ENCODE data around the gene TOMM6.

DNA sequence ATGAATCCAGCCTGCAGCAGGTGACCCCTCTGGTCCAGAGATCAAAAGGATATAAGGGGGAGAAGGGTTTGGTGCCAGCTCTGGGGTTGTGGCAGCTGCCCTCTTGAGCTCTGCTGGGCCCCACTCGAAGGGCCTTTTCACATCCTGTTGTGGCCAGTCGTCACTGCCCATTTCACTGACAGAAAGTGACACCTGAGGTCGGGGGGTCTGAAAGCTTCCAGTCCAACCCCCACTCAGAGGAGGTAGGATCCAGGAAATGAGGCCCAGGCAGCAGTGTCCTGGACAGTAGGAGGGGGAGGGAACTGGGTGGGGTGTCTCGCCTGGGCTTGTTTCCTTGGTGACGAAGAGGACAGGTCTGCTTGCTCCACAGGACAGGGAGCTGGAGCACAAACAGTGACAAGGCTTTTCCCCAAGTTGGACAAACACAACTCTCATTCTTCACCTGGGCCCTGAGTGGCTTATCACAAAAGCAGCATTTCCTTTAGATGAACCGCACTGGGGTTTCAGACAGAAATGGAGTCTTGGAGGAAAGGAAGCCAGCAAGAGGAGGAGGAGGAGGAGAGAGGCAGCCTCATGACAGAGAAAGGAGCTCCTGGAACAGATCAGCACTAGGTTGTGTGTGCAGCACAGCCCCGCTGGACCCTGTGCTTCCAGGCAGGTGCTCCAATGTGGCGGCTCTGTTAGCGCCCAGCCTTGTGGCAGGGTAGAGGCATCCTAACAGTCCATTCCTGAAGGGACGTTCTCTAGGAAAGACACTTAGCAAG is 18.8 kb upstream of the TOMM6 start:
- TF ChIP-seq, protein P1, sequence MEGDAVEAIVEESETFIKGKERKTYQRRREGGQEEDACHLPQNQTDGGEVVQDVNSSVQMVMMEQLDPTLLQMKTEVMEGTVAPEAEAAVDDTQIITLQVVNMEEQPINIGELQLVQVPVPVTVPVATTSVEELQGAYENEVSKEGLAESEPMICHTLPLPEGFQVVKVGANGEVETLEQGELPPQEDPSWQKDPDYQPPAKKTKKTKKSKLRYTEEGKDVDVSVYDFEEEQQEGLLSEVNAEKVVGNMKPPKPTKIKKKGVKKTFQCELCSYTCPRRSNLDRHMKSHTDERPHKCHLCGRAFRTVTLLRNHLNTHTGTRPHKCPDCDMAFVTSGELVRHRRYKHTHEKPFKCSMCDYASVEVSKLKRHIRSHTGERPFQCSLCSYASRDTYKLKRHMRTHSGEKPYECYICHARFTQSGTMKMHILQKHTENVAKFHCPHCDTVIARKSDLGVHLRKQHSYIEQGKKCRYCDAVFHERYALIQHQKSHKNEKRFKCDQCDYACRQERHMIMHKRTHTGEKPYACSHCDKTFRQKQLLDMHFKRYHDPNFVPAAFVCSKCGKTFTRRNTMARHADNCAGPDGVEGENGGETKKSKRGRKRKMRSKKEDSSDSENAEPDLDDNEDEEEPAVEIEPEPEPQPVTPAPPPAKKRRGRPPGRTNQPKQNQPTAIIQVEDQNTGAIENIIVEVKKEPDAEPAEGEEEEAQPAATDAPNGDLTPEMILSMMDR (IDR thresholded peaks at IDR 0.05): no peak
- TF ChIP-seq ZFX (IDR thresholded peaks at IDR 0.05; ENCODE audit: borderline replicate concordance): no peak

All from 22Rv1 (cell line).